Mucosa of descending colon (tissue), 3 donors: ENCODE measurements around the gene SLC35F4. TPM values are rescaled to one million over a fixed set of nuclear protein-coding genes. Genes with fewer than 3 reads are reported as not detected.
"Not testable (repeated sequence)": the region's sequence is repeated elsewhere in the genome, so short reads cannot be mapped to it uniquely, and the experiment has no call there.

Source experiments
- ATAC-seq: fragments of 200-7000 bp; cut with Tn5 transposase; one replicate; pipeline ENCODE4 v1.9.1; 2020; ENCODE audit warnings: mild to moderate bottlenecking, moderate library complexity
- DNase-seq, 3 donors: peaks; one replicate each; pipeline ENCODE4 v3.0.0-alpha.2; 2020
- H3K36me3 ChIP-seq: fragments of 200-600 bp; one replicate; pipeline ENCODE4 v1.8.0; 2021; ENCODE audit warnings: low read depth, mild to moderate bottlenecking
- H3K4me1 ChIP-seq: fragments of 200-600 bp; one replicate; pipeline ENCODE4 v1.8.0; 2021; ENCODE audit warnings: low read depth, mild to moderate bottlenecking
- H3K4me3 ChIP-seq: fragments of 200-600 bp; one replicate; pipeline ENCODE4 v1.8.0; 2021; ENCODE audit warnings: mild to moderate bottlenecking
- H3K9me3 ChIP-seq: fragments of 200-600 bp; one replicate; pipeline ENCODE4 v1.8.0; 2021; ENCODE audit warnings: mild to moderate bottlenecking
- intact Hi-C, 2 donors: fragments of 100-400 bp; cut with DNase I in 1 of 2; cut with micrococcal nuclease in 1 of 2; formaldehyde crosslinking; loops; one replicate each; pipeline versions ENCODE4 v1.11.0 to v1.11.1; 2022; cut with DNase I, micrococcal nuclease
- total RNA-seq, 3 donors: library from RNA; stranded (reverse); fragmentation: NEBNext Ultra II Directional in 2 of 3; extraction: Animal tissue kit (Norgen Biotek cat#: 25700) in 2 of 3; gene quantifications; one replicate each; pipeline versions ENCODE4 v1.2.1 to v1.2.4, GENCODE V29; 2021 to 2023
- TF ChIP-seq, protein P1 (sequence below): fragments of 200-600 bp; IDR thresholded peaks from one replicate; pipeline ENCODE4 v1.8.0; 2022; ENCODE audit warnings: antibody characterized with exemption, mild to moderate bottlenecking
- donor health status: DM: no; HTN: no; CAD: no; lungs with moderate emphysema.
- donor health status: DM: no; HTN: no; CAD: no.
- donor health status: DM: no; HTN: yes; CAD: no.

SLC35F4 gene
- total RNA-seq, 3 donors from 2014 or later: not detected

DNA sequence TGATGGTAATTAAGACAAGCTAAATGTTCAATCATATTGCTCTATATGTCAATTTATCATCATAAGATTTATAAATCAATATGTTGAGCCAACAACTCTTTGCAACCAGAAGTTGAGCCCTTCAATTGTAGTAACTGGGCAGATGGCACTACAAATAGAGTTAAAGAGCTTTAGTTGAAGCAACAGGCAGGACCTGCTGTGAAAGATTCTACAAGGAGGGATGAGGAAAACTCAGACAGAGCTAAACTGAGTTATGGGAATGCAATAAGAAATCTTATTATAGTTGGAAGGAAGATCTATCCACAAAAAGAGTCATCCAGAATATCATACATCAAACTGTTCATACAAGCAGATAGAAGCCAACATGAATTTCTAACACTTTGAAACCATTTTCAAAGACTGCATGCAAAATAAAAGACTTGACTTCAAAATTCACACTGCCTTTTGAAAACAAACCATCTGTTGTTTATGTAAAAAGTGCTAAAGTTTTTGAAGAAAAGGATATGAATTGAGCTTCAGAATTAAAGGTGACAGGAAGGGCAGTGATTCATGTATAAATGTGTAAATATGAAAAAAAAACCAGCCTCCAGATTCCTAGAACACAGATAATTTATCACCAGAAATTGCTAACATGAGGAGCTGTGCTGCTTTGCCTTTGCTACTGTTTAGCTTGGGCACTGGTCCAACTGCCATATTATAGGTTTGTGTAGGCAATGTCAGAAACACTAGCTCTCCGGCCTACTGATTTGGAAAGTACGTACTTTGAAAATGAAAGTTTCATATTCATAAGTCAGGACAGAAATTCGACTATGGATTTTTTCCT is 133.2 kb downstream of the SLC35F4 start:
- Histone ChIP-seq H3K36me3 (no peaks in the 10 kb centered on the region), H3K4me1 (no peaks in the 10 kb centered on the region), H3K4me3 (no peak overlapping the region), H3K9me3 (no peaks in the 10 kb centered on the region)
- intact Hi-C loops: no loop called here
- DNase-seq (peak in 1 of 3 donors; percentile 54), ATAC-seq (no peak)
- TF ChIP-seq, protein P1, sequence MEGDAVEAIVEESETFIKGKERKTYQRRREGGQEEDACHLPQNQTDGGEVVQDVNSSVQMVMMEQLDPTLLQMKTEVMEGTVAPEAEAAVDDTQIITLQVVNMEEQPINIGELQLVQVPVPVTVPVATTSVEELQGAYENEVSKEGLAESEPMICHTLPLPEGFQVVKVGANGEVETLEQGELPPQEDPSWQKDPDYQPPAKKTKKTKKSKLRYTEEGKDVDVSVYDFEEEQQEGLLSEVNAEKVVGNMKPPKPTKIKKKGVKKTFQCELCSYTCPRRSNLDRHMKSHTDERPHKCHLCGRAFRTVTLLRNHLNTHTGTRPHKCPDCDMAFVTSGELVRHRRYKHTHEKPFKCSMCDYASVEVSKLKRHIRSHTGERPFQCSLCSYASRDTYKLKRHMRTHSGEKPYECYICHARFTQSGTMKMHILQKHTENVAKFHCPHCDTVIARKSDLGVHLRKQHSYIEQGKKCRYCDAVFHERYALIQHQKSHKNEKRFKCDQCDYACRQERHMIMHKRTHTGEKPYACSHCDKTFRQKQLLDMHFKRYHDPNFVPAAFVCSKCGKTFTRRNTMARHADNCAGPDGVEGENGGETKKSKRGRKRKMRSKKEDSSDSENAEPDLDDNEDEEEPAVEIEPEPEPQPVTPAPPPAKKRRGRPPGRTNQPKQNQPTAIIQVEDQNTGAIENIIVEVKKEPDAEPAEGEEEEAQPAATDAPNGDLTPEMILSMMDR: no peak

- TF ChIP-seq, protein P1: no peak
- Histone ChIP-seq H3K9me3 (no peaks in the 10 kb centered on the region), H3K4me1 (no peaks in the 10 kb centered on the region), H3K4me3 (no peak overlapping the region), H3K36me3 (no peaks in the 10 kb centered on the region)
- DNase-seq (no peak), ATAC-seq (no peak)
- intact Hi-C loops: no loop called here
These were observed 136.4 kb downstream of the SLC35F4 start for GRCh38 chr14:57729208-57730187.

GRCh38 chr14:57725399-57726077 is 140.4 kb downstream of the SLC35F4 start:
- no peaks in the 10 kb centered on the region for H3K9me3 ChIP-seq
- no peak overlapping the region for H3K4me3 ChIP-seq
- no peaks in the 10 kb centered on the region for H3K36me3 ChIP-seq
- DNase-seq (no peak), ATAC-seq (no peak)
- H3K4me1 ChIP-seq: no peaks in the 10 kb centered on the region
- TF ChIP-seq, protein P1: no peak
- intact Hi-C loops: no loop called here

GRCh38 chr14:57722141-57722540 is 143.8 kb downstream of the SLC35F4 start:
- intact Hi-C loops, H3K4me3 ChIP-seq, H3K4me1 ChIP-seq, H3K36me3 ChIP-seq, H3K9me3 ChIP-seq, DNase-seq, ATAC-seq: not testable (repeated sequence)

DNA sequence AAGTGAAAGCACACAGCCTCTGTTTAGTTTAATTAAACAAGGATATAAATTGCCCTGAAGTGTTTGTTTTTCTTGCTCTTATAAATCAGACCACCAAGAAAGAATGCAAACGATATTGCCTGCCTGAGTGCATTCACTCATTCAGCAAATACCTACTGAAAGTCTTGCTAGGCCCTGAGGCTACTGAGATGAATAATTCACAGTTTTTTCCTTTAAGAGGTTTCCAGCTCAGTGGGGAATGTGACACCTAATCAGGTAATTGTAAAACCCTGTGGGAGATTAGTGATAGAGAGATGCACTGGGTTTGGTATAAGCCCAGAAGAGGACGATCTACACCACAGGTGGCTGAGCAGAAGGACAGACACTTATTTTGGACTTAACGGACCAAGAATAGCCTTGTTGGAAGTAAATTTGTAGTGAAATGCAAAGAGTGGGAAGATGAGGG is 151.4 kb downstream of the SLC35F4 start:
- H3K4me1 ChIP-seq: no peaks in the 10 kb centered on the region
- TF ChIP-seq, protein P1: no peak
- DNase-seq (no peak), ATAC-seq (no peak)
- no peaks in the 10 kb centered on the region for H3K36me3 ChIP-seq
- intact Hi-C loops: no loop called here
- H3K9me3 ChIP-seq: peaks cover 8% of the 10 kb centered on the region
- no peak overlapping the region for H3K4me3 ChIP-seq
